ENCODE measurements around the gene SEMA6D.

SEMA6D gene, protein sequence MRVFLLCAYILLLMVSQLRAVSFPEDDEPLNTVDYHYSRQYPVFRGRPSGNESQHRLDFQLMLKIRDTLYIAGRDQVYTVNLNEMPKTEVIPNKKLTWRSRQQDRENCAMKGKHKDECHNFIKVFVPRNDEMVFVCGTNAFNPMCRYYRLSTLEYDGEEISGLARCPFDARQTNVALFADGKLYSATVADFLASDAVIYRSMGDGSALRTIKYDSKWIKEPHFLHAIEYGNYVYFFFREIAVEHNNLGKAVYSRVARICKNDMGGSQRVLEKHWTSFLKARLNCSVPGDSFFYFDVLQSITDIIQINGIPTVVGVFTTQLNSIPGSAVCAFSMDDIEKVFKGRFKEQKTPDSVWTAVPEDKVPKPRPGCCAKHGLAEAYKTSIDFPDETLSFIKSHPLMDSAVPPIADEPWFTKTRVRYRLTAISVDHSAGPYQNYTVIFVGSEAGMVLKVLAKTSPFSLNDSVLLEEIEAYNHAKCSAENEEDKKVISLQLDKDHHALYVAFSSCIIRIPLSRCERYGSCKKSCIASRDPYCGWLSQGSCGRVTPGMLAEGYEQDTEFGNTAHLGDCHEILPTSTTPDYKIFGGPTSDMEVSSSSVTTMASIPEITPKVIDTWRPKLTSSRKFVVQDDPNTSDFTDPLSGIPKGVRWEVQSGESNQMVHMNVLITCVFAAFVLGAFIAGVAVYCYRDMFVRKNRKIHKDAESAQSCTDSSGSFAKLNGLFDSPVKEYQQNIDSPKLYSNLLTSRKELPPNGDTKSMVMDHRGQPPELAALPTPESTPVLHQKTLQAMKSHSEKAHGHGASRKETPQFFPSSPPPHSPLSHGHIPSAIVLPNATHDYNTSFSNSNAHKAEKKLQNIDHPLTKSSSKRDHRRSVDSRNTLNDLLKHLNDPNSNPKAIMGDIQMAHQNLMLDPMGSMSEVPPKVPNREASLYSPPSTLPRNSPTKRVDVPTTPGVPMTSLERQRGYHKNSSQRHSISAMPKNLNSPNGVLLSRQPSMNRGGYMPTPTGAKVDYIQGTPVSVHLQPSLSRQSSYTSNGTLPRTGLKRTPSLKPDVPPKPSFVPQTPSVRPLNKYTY

GRCh38 chr15:47717036-47717612 lies at the start of gene SEMA6D:
SEMA6D (plus strand) TSS chr15:47717505; CDS start chr15:47759799, 42,294 bp downstream.
- DNase-seq = no peak

GRCh38 chr15:47669221-47669620 lies 48.1 kb upstream of the SEMA6D start:
- no peak for DNase-seq

- no peak for DNase-seq
These were observed 46.9 kb upstream of the SEMA6D start for GRCh38 chr15:47670365-47670764.

- DNase-seq = no peak
These were observed 44.0 kb upstream of the SEMA6D start for GRCh38 chr15:47673232-47673761.

DNA sequence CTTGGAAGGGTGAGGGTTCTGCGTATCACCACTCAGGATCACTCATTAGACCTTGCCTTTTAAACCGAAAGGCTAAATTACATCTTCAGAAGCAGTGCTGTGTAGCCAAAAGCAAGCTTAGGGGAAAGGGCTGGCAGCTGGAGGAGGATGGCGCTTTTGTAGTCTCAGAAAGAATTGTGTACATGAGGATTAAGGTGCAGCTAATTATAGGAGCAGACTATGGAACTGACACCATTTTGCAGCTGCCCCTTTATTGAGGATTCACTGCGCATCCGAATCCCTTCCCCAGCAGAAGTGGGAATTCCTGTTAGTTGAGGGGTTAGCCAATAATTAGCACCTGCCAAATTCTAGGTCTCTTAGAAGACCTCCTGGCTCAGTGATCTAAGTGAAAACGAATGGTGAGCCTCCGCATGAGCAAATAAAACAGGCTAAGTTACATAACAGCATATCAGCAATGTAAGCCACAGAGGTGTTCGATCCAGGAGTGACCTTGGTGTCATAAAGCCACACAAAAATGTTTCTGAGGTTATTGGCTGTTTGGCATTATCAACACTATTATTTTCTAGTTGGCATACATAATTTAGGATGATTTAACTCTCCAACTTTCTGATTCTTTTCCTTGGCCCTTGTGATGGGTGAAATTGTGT lies 42.6 kb upstream of the SEMA6D start:
- DNase-seq = no peak

GRCh38 chr15:47675735-47676134 lies 41.6 kb upstream of the SEMA6D start:
- no peak for DNase-seq

DNA sequence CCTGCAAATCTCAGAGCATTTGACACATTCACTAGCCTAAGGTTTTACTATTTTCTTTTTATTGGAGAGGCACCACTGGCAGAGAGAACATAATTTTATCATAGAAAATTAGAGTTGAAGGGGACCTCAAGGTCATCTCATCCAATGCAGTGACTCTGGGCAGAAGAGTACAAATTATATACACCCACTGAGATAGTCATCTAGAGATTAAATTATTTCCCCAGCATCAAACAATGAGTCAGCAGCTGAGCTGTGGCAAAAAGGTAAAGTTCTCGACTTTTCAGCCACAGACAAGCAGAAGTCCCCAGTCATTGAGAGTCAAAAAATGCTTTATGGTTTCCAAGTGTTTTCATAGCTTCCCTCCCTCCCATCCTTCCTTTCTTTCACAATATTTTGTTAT lies 39.3 kb upstream of the SEMA6D start:
- no peak for DNase-seq

DNA sequence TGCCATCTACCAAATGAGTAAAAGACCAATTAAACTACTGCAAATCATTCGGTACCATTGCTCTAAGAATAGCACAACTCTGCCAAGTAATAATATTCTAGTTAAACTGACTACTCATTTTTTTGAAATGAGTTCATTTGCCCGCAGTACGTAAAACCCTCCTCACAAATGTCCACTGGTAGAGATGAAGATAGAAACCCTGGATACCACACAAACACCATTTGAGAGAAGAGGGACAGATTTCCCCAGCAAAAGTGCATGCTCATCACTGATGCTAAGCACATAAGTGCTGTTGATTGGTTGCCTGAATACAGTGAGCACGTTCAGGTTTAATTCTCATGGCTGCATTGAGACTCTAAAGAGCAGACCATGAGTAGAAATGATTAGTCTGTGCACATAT lies 34.6 kb upstream of the SEMA6D start:
- DNase-seq = no peak

- no peak for DNase-seq
These were observed 32.0 kb upstream of the SEMA6D start for GRCh38 chr15:47685141-47685870.

DNA sequence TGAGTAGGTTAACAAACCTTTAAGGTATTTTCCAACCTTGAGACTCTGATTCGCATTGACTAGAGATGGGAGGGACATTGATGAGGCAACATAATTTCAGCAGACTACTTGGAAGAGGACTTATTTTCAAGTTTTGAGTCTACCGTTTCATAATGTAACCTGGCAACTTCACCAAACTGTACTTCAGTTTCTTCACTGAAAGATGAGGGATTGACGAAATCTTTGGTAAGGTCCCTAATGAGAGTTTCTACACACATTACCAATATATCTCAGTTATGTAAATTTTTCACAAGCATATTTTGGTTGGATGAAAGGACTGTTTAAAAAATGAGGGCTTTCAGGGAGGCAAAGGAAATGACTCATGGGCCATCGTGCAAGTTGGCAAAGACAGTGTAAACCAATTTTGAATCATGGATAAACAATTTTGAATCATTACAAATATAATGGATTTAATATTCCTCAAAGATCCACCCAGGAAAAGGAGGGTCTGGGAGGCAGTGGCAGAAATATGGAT lies 28.7 kb upstream of the SEMA6D start:
- DNase-seq = no peak

DNA sequence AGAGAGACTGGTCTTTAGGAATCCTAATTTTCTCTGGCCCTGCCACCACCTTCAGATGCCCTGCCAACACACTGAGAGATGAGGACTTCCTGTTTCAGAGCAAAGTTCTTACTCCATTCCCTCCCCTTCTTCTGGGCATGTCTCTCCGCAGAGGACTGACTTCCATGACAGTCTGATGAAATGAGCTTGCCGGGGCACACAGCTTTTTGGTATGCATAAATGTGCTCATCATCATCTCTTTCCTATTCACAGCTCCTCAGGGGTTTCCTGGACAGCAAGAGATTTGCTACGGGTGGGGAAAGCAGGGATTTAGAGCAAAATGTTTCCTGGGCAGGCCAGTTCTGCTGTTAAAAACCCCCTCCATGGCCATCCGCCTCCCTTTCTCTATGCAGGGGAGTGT lies 27.6 kb upstream of the SEMA6D start:
- no peak for DNase-seq

GRCh38 chr15:47691882-47692281 lies 25.4 kb upstream of the SEMA6D start:
- DNase-seq = no peak

DNA sequence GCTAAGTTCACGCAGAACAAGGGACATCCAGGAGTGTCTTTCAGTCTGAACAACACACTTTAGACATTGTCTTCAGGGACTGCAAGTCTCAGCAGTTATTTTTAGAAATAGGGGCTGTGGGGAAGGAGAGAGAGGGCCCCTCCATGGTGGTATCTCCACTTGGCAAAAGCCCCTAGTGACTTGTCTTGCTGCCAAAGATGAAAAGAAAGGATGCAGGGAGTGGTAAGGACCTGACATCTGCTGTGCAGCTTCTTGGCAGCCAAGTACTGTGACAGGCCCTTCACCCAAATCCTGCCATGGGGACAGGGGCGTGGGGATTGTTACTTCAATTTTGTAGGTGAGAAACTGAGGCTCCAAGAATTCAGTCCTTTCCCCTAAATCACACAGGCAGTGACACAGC lies 21.0 kb upstream of the SEMA6D start:
- DNase-seq = no peak

DNA sequence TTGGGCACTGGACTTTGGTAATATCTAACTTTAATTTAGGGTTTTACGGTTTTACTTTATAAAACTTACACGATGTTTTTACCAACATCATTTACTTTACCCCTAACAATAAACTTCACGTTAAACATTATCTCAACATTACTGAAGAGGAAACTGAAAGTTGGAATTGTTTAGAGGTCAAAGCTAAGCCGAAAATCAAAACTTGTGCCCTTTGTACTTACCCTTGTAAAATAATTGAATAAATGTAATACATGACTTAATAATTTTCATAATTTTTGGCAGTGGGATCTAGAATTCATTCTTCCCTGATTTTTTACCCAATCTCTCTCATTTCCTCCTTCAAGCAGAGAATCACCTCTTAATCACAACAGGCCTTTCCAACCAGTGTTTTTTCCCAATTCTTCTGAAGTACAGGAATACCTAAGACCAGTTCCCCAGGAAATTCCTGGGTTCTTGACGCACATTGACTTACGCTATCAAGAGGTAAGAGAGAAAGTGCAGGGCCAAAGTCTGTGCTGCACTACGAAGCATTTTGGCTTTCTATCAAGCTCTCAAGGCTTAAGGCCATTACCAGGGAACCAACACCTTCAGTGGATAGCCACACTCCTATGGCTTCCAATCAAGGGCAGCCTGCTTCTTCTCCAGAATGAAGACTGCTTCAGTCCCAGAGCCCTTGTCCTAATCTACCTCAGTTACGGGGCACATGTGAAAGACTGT lies 11.9 kb upstream of the SEMA6D start:
- DNase-seq = no peak

- no peak for DNase-seq
These were observed 9.9 kb upstream of the SEMA6D start for GRCh38 chr15:47707391-47707790.

DNA sequence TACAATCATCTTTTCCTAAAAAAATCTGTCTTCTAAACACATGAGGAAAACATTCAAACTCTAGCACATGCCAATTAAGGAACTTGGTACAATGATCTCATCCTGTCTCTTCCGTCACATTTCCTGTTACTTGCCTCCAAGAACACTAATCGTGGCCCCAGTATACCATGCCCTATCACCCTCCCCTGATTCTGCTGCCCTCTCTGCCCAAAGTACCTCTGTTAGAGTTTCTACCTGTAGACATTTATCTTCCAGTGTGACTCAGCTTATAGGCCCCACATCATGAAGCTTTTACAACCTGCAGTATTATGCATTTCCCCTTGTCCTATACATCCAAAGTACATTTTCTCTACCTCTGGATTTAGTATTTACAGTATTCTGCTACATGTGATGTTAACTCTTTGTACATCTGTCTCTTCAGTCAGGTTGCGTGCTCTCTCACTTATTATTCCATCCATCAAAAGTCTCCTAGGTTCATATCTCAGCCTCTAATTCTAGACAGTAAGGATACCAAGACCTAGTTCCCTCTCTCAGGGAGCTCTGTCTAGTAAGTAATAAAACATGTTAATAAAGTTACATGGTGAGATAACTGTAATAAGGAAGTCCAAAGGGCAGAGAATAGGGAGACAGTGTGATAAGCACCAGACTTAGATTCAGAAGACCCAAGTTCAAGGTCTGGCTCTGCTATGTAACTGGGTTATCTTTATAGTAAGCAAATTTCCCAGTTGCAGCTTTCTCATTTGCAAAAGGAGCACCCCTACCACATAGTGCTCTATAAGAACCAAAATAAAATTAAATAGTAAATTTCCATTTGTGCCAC lies 8.9 kb upstream of the SEMA6D start:
- DNase-seq = no peak

- no peak for DNase-seq
These were observed 5.7 kb upstream of the SEMA6D start for GRCh38 chr15:47711655-47712054.

- no peak for DNase-seq
These were observed 1.9 kb upstream of the SEMA6D start for GRCh38 chr15:47715402-47715801.

- DNase-seq = no peak
These were observed 1.4 kb upstream of the SEMA6D start for GRCh38 chr15:47715856-47716445.
